Measurements from ENCODE around the gene GIMAP8.
A peak's percentile ranks its signal among the peaks of the same experiment; 100 is the strongest.

The GIMAP8 gene

GRCh38 chr7:150471886-150472285 lies 21.5 kb downstream of the GIMAP8 start:
- no peak for DNase-seq (ENCODE audit: low spot score)
- ChIA-PET POLR2A (ENCODE audit: low non-redundant PET) (no interaction called here), CTCF (no interaction called here)
- TF ChIP-seq, protein P1, sequence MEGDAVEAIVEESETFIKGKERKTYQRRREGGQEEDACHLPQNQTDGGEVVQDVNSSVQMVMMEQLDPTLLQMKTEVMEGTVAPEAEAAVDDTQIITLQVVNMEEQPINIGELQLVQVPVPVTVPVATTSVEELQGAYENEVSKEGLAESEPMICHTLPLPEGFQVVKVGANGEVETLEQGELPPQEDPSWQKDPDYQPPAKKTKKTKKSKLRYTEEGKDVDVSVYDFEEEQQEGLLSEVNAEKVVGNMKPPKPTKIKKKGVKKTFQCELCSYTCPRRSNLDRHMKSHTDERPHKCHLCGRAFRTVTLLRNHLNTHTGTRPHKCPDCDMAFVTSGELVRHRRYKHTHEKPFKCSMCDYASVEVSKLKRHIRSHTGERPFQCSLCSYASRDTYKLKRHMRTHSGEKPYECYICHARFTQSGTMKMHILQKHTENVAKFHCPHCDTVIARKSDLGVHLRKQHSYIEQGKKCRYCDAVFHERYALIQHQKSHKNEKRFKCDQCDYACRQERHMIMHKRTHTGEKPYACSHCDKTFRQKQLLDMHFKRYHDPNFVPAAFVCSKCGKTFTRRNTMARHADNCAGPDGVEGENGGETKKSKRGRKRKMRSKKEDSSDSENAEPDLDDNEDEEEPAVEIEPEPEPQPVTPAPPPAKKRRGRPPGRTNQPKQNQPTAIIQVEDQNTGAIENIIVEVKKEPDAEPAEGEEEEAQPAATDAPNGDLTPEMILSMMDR (conservative IDR thresholded peaks at IDR 0.05; ENCODE audit: low read depth), result no peak
- H3K27ac ChIP-seq, result no peak overlapping the region

GRCh38 chr7:150473902-150474301 lies 23.5 kb downstream of the GIMAP8 start:
- POLR2A ChIA-PET (ENCODE audit: low non-redundant PET), result no interaction called here
- DNase-seq (ENCODE audit: low spot score), result no peak
- TF ChIP-seq, protein P1 (conservative IDR thresholded peaks at IDR 0.05; ENCODE audit: low read depth), result no peak
- CTCF ChIA-PET, result interaction anchor here (0.7 kb wide), 1 partner anchor 111 kb away, joined by 3 read pairs; no protein-coding TSS in a partner anchor
- H3K27ac ChIP-seq, result no peak overlapping the region

- TF ChIP-seq, protein P1 (conservative IDR thresholded peaks at IDR 0.05; ENCODE audit: low read depth), result no peak
- ChIA-PET POLR2A (ENCODE audit: low non-redundant PET) (no interaction called here), CTCF (no interaction called here)
- no peak for DNase-seq (ENCODE audit: low spot score)
- no peak overlapping the region for H3K27ac ChIP-seq
Measured at GRCh38 chr7:150476285-150476684, 25.9 kb downstream of the GIMAP8 start.

GRCh38 chr7:150476819-150477631 lies 26.6 kb downstream of the GIMAP8 start:
- TF ChIP-seq, protein P1 (conservative IDR thresholded peaks at IDR 0.05; ENCODE audit: low read depth), result no peak
- CTCF ChIA-PET, result no interaction called here
- no peak for DNase-seq (ENCODE audit: low spot score)
- H3K27ac ChIP-seq, result no peak overlapping the region
- POLR2A ChIA-PET (ENCODE audit: low non-redundant PET), result no interaction called here

DNA sequence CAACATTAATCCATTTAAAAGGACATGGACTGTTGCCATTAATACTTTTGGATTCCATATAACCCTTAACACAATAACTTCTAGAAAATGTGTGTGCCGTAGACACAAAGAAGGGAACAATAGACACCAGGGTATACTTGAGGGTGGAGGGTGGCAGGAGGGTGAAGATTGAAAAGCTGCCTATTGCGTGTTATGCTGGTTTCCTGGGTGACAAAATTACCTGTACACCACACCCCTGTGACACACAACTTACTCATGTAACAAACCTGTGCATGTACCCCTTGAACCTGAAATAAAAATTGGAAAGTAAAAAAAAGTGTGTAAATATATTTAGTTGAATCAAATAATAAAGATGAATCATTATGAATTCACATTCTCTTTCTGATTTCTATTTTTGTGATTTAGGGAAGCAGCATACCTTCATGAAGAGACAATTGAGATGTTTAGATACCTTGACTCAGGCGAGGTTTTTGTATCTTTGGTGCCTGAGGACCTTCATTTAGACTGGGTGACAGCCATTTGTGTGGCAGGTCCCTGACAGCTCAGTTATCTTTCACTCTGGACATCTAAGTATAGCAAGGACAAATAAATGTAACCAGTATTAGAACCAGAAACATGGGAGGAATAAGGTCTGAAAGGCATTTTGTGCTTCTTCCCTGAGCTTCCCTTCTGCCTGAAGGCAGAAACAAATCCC lies 28.7 kb downstream of the GIMAP8 start:
- DNase-seq (ENCODE audit: low spot score), result peak; percentile 42
- ChIA-PET POLR2A (ENCODE audit: low non-redundant PET) (no interaction called here), CTCF (no interaction called here)
- H3K27ac ChIP-seq, result no peak overlapping the region
- TF ChIP-seq, protein P1 (conservative IDR thresholded peaks at IDR 0.05; ENCODE audit: low read depth), result no peak

- ChIA-PET CTCF (interaction anchor here (0.6 kb wide), 1 partner anchor 396 kb away, joined by 6 read pairs; no protein-coding TSS in a partner anchor), POLR2A (ENCODE audit: low non-redundant PET) (no interaction called here)
- TF ChIP-seq, protein P1 (conservative IDR thresholded peaks at IDR 0.05; ENCODE audit: low read depth), result no peak
- H3K27ac ChIP-seq, result no peak overlapping the region
- no peak for DNase-seq (ENCODE audit: low spot score)
Measured at GRCh38 chr7:150481186-150481920, 30.9 kb downstream of the GIMAP8 start.
